Motor neuron (in vitro differentiated cells): ENCODE results near the gene PIH1D2. TPM values are rescaled to one million over a fixed set of nuclear protein-coding genes. Genes with fewer than 3 reads are reported as not detected.

Source experiments
- ATAC-seq, 8 experiments: fragments of 200-7000 bp; cut with Tn5 transposase; replicated peaks in 6 of 8; 2 replicates each; pipeline ENCODE4 v1.8.0; 2021; ENCODE audit warnings: mild to moderate bottlenecking in 8 of 8, moderate library complexity in 8 of 8
- H3K27ac ChIP-seq, 2 donors: fragments of 250-450 bp; sonication (Bioruptor Pico); 2 replicates each; pipeline ENCODE4 v1.9.0; 2021; ENCODE audit warnings: antibody characterized with exemption in 2 of 2, mild to moderate bottlenecking in 2 of 2, moderate library complexity in 1 of 2
- H3K4me1 ChIP-seq, 2 donors: fragments of 250-450 bp; sonication (Bioruptor Pico); replicated peaks in 1 of 2; 2 replicates each; pipeline ENCODE4 v1.6.1; 2021; ENCODE audit warnings: antibody characterized with exemption in 2 of 2, mild to moderate bottlenecking in 2 of 2, moderate library complexity in 1 of 2
- H3K4me3 ChIP-seq, 5 donors: fragments of 250-450 bp; sonication (Bioruptor Pico); 2 replicates each; pipeline ENCODE4 v1.9.0; 2021; ENCODE audit warnings: antibody characterized with exemption in 5 of 5, mild to moderate bottlenecking in 5 of 5, moderate library complexity in 4 of 5
- WGBS, 10 experiments: fragments of 450-650 bp; shearing (Covaris generic); methylation state at CpG; one replicate each; pipeline ENCODE4 v1.0.0; 2022; 5-methylcytosine and 5-hydroxymethylcytosine counted together
- in situ Hi-C, 9 experiments: fragments of 400-800 bp; cut with MboI; loops; one replicate each; pipeline ENCODE4 v1.15.0; 2021; ENCODE audit warnings: low sequenced_read_pairs in 9 of 9, low pct_unique_long_range_greater_than_20kb in 2 of 9; ENCODE audit not compliant: unreplicated experiment in 9 of 9
- total RNA-seq, 8 experiments: library from RNA; unstranded; fragments of 300-600 nt; gene quantifications; 2 replicates each; pipeline versions ENCODE4 v1.2.3 to v1.2.4, GENCODE V29; 2022

Gene PIH1D2
- total RNA-seq, 8 experiments from 2014 or later, result 2.1 to 20.3 (median 3.2) TPM

- Histone ChIP-seq H3K27ac (no peak overlapping the region), H3K4me1 (peaks cover 4 to 8% of the 10 kb centered on the region in 2 donors), H3K4me3 (no peak overlapping the region)
- no peak for ATAC-seq
- in situ Hi-C loops, result loop anchor here in 1 of 9 experiments (25.0 kb wide), 1 partner anchor 161 kb away; the partner anchor contains the start of gene ALG9
- WGBS, 10 experiments, result 56 to 100% (median 95%) methylated on average over 1 to 3 of the region's 3 CpGs; no CpG with 5 or more reads in 2 of the 10 experiments
Observed at GRCh38 chr11:112023104-112023503, 50.7 kb downstream of the PIH1D2 start.

GRCh38 chr11:112019066-112019465, 54.8 kb downstream of the PIH1D2 start:
- H3K4me3 ChIP-seq, result no peak overlapping the region
- ATAC-seq, result no peak
- 67 to 100% (median 83%) methylated on average over 1 to 5 of the region's 5 CpGs; no CpG with 5 or more reads in 3 of the 10 experiments for WGBS, 10 experiments
- in situ Hi-C loops, result loop anchor here in 1 of 9 experiments (25.0 kb wide), 1 partner anchor 157 kb away; the partner anchor contains the start of gene ALG9
- H3K27ac ChIP-seq, result no peak overlapping the region
- H3K4me1 ChIP-seq, result peaks cover 2% of the 10 kb centered on the region in 2 donors

Other genes with a start within 250 kb of the PIH1D2 start
- 10 to 100 TPM; 46.9 to 57.0 (median 53.9) TPM for gene ALG9, start 202.4 kb downstream of the PIH1D2 start, total RNA-seq
- gene FDXACB1, start 194.9 kb downstream of the PIH1D2 start, total RNA-seq, result 1 to 10 TPM; 2.6 to 4.8 (median 3.5) TPM
- 10 to 100 TPM; 25.9 to 72.1 (median 34.5) TPM for gene CFAP68, start 194.5 kb downstream of the PIH1D2 start, total RNA-seq
- 100 to 1,000 TPM in 2 of 8 experiments, 10 to 100 TPM in 4, 1 to 10 TPM in 1, under 1 TPM in 1; 0.46 to 336 (median 29.1) TPM for gene CRYAB, start 162.2 kb downstream of the PIH1D2 start, total RNA-seq
- 1 to 10 TPM in 3 of 8 experiments, under 1 TPM in 4, not detected in 1; 0.11 to 5.1 (median 0.81) TPM for gene HSPB2, start 161.3 kb downstream of the PIH1D2 start, total RNA-seq
- 1 to 10 TPM in 3 of 8 experiments, under 1 TPM in 5; 0.27 to 7.3 (median 0.55) TPM for gene C11orf52, start 155.1 kb downstream of the PIH1D2 start, total RNA-seq
- gene DIXDC1, start 136.7 kb downstream of the PIH1D2 start, total RNA-seq, result 10 to 100 TPM; 20.1 to 47.0 (median 38.0) TPM
- 10 to 100 TPM; 23.4 to 70.2 (median 36.8) TPM for gene DLAT, start 48.6 kb downstream of the PIH1D2 start, total RNA-seq
- 10 to 100 TPM; 21.8 to 42.5 (median 37.1) TPM for gene NKAPD1, start 282 bp upstream of the PIH1D2 start, total RNA-seq
- gene TIMM8B, start 12.7 kb upstream of the PIH1D2 start, total RNA-seq, result 100 to 1,000 TPM in 7 of 8 experiments, 10 to 100 TPM in 1; 94.3 to 189 (median 128) TPM
- gene SDHD, start 12.9 kb upstream of the PIH1D2 start, total RNA-seq, result 100 to 1,000 TPM in 2 of 8 experiments, 10 to 100 TPM in 6; 30.2 to 158 (median 59.3) TPM
- 10 to 100 TPM in 1 of 8 experiments, 1 to 10 TPM in 4, under 1 TPM in 2, not detected in 1; 0.25 to 15.0 (median 1.7) TPM for gene IL18, start 90.1 kb upstream of the PIH1D2 start, total RNA-seq
- gene TEX12, start 93.4 kb upstream of the PIH1D2 start, total RNA-seq, result 1 to 10 TPM in 1 of 8 experiments, under 1 TPM in 3, not detected in 4; 0.17 to 1.1 (median 0.41) TPM
- gene BCO2, start 101.5 kb upstream of the PIH1D2 start, total RNA-seq, result 10 to 100 TPM in 5 of 8 experiments, 1 to 10 TPM in 3; 4.0 to 66.9 (median 11.2) TPM
- 10 to 100 TPM; 35.8 to 82.5 (median 46.3) TPM for gene PTS, start 152.4 kb upstream of the PIH1D2 start, total RNA-seq
- under 1 TPM in 5 of 8 experiments, not detected in 3; 0.16 to 0.67 (median 0.28) TPM for gene PLET1, start 186.8 kb upstream of the PIH1D2 start, total RNA-seq